Activated T-cell treated with anti-CD3 and anti-CD28 coated beads, Interleukin-2, amount 50 U/mL, for 24 hours (primary cell): ENCODE data around the gene ZDHHC14.
"Not testable (repeated sequence)": the region's sequence is repeated elsewhere in the genome, so short reads cannot be mapped to it uniquely, and the experiment has no call there.

Experiments
- DNase-seq: peaks from one replicate; pipeline ENCODE4 v3.0.0-alpha.2; 2020
- H3K27ac Mint-ChIP-seq: 2 replicates; pipeline ENCODE4 v1.8.0; 2020; ENCODE audit warnings: mild to moderate bottlenecking, mixed read lengths
- H3K27me3 Mint-ChIP-seq: 2 replicates; pipeline ENCODE4 v1.8.0; 2020; ENCODE audit warnings: mixed read lengths
- H3K36me3 Mint-ChIP-seq: 2 replicates; pipeline ENCODE4 v1.8.0; 2020; ENCODE audit warnings: low read depth, mixed read lengths
- H3K4me1 Mint-ChIP-seq: 2 replicates; pipeline ENCODE4 v1.8.0; 2020; ENCODE audit warnings: low read depth, mixed read lengths
- H3K4me3 Mint-ChIP-seq: 2 replicates; pipeline ENCODE4 v1.8.0; 2020; ENCODE audit warnings: mild to moderate bottlenecking, moderate library complexity, mixed read lengths
- H3K9me3 Mint-ChIP-seq: 2 replicates; pipeline ENCODE4 v1.8.0; 2020; ENCODE audit warnings: mixed read lengths

ZDHHC14 gene

GRCh38 chr6:157571950-157572349 is 191.0 kb downstream of the ZDHHC14 start:
- Mint-ChIP-seq H3K27me3 (no peaks in the 10 kb centered on the region), H3K27ac (no peak overlapping the region), H3K4me3 (no peak overlapping the region), H3K4me1 (peaks cover 36% of the 10 kb centered on the region), H3K9me3 (no peaks in the 10 kb centered on the region), H3K36me3 (no peaks in the 10 kb centered on the region)
- no peak for DNase-seq

GRCh38 chr6:157574851-157575424 is 193.9 kb downstream of the ZDHHC14 start:
- Mint-ChIP-seq H3K27ac (no peak overlapping the region), H3K9me3 (peaks cover 5% of the 10 kb centered on the region), H3K4me3 (no peak overlapping the region), H3K36me3 (no peaks in the 10 kb centered on the region), H3K4me1 (peaks cover 28% of the 10 kb centered on the region), H3K27me3 (no peaks in the 10 kb centered on the region)
- no peak for DNase-seq

DNA sequence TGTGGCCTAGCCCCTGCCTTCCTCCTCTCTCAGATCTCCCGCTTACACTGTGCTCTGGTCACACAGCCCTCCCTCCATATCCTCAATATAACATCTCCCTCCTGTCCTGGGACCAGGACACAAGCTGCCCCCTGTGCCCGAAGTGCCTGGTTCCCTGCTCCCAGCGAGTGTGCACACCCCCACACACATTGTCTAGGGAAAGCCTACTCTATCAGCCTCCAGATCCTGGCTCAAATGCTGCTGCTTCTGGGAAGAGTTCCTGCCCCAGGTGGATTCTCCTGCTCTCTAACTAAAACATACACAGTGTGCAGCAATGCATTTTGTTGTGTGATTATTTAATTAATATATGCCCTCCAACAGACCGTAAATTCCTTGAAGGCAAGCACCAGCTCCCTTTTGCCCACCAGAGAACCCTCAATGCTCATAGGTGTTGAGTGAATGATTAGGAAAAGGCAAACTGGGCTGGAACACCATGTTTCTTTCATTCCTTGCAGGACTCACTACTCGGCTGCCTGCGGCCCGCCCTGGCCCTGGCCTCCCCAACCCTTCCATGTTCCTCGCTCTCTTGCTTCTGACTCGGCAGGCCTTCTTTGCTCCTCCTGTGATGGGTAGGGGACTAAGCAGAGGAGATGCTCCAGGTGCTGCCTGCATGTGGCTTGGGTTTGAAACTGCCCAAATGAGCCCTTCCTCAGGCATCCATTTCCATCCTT is 194.6 kb downstream of the ZDHHC14 start:
- Mint-ChIP-seq H3K27me3 (no peaks in the 10 kb centered on the region), H3K4me3 (no peak overlapping the region), H3K36me3 (no peaks in the 10 kb centered on the region), H3K27ac (no peak overlapping the region), H3K4me1 (peaks cover 22% of the 10 kb centered on the region), H3K9me3 (peaks cover 5% of the 10 kb centered on the region)
- DNase-seq: no peak

DNA sequence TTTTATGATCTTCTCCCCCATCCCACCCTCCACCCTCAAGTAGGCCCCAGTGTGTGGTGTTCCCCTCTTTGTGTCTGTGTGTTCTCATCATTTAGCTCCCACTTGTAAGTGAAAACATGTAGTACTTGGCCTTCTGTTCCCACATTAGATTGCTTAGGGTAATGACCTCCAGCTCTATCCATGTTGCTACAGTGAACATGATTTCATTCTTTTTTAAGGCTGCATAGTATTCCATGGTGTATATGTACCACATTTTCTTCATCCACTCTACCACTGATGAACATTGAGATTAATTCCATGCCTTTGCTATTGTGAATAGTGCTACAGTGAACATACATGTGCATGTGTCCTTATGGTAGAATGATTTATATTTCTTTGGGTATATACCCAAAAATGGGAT is 196.0 kb downstream of the ZDHHC14 start:
- not testable (repeated sequence) for DNase-seq, H3K4me3 Mint-ChIP-seq, H3K27ac Mint-ChIP-seq, H3K9me3 Mint-ChIP-seq, H3K27me3 Mint-ChIP-seq, H3K36me3 Mint-ChIP-seq
- peaks cover 11% of the 10 kb centered on the region for H3K4me1 Mint-ChIP-seq

- H3K36me3 Mint-ChIP-seq, H3K4me1 Mint-ChIP-seq, H3K27ac Mint-ChIP-seq, H3K27me3 Mint-ChIP-seq, H3K4me3 Mint-ChIP-seq, DNase-seq, H3K9me3 Mint-ChIP-seq: not testable (repeated sequence)
These were observed 197.5 kb downstream of the ZDHHC14 start for GRCh38 chr6:157578527-157578926.

DNA sequence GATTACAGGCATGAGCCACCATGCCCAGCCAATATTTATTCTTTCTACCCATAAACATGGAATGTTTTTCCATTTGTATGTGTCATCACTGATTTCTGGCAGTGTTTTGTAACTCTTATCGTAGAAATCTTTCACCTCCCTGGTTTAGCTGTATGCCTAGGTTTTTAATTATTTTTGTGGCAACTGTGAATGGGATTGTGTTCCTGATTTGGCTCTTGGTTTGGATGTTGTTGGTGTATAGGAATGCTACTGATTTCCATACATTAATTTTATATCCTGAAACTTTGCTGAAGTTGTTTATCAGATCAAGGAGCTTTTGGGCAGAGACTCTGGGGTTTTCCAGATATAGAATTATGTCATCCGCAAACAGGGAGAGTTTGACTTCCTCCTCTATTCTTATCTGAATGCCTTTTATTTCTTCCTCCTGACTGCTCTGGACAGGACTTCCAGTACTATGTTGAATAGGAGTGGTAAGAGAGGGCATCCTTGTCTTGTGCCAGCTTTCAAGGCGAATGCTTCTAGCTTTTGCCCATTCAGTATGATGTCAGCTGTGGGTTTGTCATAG is 198.6 kb downstream of the ZDHHC14 start:
- Mint-ChIP-seq H3K4me3 (no peak overlapping the region), H3K36me3 (no peaks in the 10 kb centered on the region), H3K4me1 (peaks cover 10% of the 10 kb centered on the region), H3K9me3 (peaks cover 5% of the 10 kb centered on the region), H3K27me3 (no peaks in the 10 kb centered on the region), H3K27ac (no peak overlapping the region)
- no peak for DNase-seq

DNA sequence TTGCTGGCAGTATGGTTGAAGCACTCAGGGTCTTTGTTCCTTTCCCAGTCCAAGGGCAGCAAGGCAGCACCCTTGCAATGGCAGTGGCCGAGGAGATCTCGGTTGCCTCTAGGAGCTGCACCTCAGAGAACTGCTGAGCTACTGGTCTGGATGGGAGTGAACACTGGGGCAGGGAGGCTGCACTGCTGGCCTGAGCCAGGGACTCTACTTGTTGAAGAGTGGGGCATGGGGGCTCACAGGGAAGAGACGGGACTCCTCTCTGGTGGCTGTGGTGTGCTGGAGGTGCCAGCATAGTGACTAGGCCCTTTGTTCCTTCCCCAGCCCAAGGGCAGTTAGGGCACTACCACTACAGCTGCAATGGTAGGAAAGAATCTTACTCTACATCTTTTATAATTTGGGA is 203.0 kb downstream of the ZDHHC14 start:
- H3K4me1 Mint-ChIP-seq: peaks cover 9% of the 10 kb centered on the region
- H3K27ac Mint-ChIP-seq: no peak overlapping the region
- H3K36me3 Mint-ChIP-seq: no peaks in the 10 kb centered on the region
- no peaks in the 10 kb centered on the region for H3K27me3 Mint-ChIP-seq
- H3K9me3 Mint-ChIP-seq: peaks cover 3% of the 10 kb centered on the region
- no peak overlapping the region for H3K4me3 Mint-ChIP-seq
- DNase-seq: no peak

- no peak overlapping the region for H3K4me3 Mint-ChIP-seq
- DNase-seq: no peak
- peaks cover 9% of the 10 kb centered on the region for H3K4me1 Mint-ChIP-seq
- peaks cover 14% of the 10 kb centered on the region for H3K9me3 Mint-ChIP-seq
- H3K36me3 Mint-ChIP-seq: peaks cover 6% of the 10 kb centered on the region
- H3K27me3 Mint-ChIP-seq: no peaks in the 10 kb centered on the region
- H3K27ac Mint-ChIP-seq: no peak overlapping the region
These were observed 204.5 kb downstream of the ZDHHC14 start for GRCh38 chr6:157585274-157586087.

DNA sequence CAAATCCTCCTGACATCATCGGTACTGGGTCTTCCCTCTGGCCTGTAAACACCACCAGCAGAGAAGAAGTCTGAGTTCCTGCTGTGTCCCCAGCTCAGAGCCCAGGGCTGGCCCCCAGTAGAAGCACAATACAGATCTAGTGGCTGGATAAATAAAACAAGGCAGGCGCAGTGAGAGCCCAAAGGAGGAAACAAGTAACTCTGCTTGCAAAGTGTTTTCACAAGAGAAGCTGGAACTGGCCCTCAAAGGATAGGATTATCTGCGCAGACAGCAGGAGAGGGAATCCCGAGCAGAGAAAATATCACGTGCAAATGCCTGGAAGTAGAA is 205.1 kb downstream of the ZDHHC14 start:
- Mint-ChIP-seq H3K9me3 (peaks cover 17% of the 10 kb centered on the region), H3K36me3 (peaks cover 6% of the 10 kb centered on the region), H3K4me1 (peaks cover 9% of the 10 kb centered on the region), H3K27me3 (no peaks in the 10 kb centered on the region), H3K4me3 (no peak overlapping the region), H3K27ac (no peak overlapping the region)
- DNase-seq: no peak

GRCh38 chr6:157586476-157587126 is 205.6 kb downstream of the ZDHHC14 start:
- Mint-ChIP-seq H3K27ac (no peak overlapping the region), H3K36me3 (peaks cover 6% of the 10 kb centered on the region), H3K27me3 (no peaks in the 10 kb centered on the region), H3K9me3 (peaks cover 17% of the 10 kb centered on the region), H3K4me1 (peaks cover 9% of the 10 kb centered on the region), H3K4me3 (no peak overlapping the region)
- no peak for DNase-seq

DNA sequence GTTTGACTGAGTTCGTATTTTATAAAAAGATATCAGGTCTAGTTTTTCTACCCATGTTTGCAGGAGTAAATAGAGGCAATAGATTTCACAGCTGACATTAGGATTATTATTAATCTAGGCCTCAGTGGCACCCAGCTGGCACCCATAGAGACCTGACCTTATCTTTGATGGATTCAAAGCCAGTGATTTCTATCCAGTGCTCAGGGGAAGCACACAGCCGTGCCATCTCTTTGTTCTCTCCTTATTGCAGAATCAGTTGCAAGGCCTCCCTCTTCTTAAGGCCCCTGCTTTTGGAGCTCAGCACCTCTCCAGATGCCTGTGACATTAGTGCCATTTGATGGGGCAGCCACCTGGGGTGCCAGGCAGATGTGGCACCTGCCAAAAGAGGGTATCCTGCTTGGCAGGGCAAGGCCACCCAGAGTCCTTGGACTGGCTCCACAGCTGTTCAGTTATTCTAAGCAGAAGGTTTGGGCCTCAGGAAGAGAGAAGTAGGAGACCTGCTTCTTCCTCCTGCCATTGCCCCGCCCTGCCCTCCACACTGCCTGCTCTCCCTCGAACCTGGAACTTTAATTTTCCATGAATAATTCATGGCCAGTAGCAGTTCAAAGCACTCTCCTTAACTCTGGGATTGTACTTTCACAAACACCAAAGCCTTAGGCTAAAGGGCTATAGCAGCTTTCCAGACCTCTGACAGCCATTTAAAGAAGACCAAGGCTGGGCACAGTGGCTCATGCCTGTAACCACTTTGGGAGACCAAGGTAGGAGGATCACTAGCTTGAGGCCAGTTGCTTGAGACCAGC is 206.3 kb downstream of the ZDHHC14 start:
- Mint-ChIP-seq H3K27ac (no peak overlapping the region), H3K4me1 (peaks cover 9% of the 10 kb centered on the region), H3K4me3 (no peak overlapping the region), H3K36me3 (peaks cover 6% of the 10 kb centered on the region), H3K27me3 (no peaks in the 10 kb centered on the region), H3K9me3 (peaks cover 17% of the 10 kb centered on the region)
- DNase-seq: no peak

DNA sequence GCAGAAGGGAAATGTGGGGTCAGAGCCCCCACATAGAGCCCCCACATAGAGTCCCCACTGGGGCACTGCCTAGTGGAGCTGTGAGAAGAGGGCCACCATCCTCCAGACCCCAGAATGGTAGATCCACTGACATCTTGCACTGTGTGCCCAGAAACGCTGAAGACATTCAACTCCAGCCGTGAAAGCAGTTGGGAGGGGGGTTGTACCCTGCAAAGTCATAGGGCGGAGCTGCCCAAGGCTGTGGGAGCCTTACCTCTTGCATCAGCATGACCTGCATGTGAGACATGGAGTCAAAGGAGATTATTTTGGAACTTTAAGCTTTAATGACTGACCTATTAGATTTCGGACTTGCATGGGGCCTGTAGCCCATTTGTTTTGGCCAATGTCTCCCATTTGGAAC is 209.7 kb downstream of the ZDHHC14 start:
- not testable (repeated sequence) for DNase-seq, H3K4me1 Mint-ChIP-seq, H3K27me3 Mint-ChIP-seq, H3K27ac Mint-ChIP-seq, H3K36me3 Mint-ChIP-seq, H3K4me3 Mint-ChIP-seq
- peaks cover 17% of the 10 kb centered on the region for H3K9me3 Mint-ChIP-seq

DNA sequence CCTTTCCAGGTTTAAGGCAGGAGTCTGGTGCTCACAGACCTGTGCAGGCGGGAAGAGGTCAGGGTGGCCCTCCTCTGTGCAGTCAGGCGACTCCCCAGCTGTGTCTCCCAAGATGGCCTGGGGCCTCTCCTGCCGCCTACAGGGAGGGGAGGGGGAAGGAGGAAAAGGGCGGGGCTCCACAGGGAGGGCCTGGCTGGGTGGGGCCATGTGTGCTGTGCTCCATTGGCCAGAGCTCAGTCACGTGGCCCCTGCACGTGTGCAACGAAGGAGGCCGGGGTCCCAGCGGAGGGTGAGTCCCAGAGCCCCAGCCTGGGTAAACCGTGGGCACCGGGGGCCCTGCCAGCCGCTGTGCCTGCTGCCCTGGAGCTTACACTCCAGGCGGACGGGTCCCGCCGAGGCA is 211.6 kb downstream of the ZDHHC14 start:
- H3K36me3 Mint-ChIP-seq: peaks cover 6% of the 10 kb centered on the region
- DNase-seq: no peak
- H3K27me3 Mint-ChIP-seq: no peaks in the 10 kb centered on the region
- H3K4me3 Mint-ChIP-seq: no peak overlapping the region
- H3K9me3 Mint-ChIP-seq: peaks cover 17% of the 10 kb centered on the region
- no peak overlapping the region for H3K27ac Mint-ChIP-seq
- peaks cover 2% of the 10 kb centered on the region for H3K4me1 Mint-ChIP-seq

- no peaks in the 10 kb centered on the region for H3K27me3 Mint-ChIP-seq
- no peak overlapping the region for H3K27ac Mint-ChIP-seq
- no peak overlapping the region for H3K4me3 Mint-ChIP-seq
- peaks cover 6% of the 10 kb centered on the region for H3K36me3 Mint-ChIP-seq
- peaks cover 2% of the 10 kb centered on the region for H3K4me1 Mint-ChIP-seq
- no peak for DNase-seq
- peaks cover 17% of the 10 kb centered on the region for H3K9me3 Mint-ChIP-seq
These were observed 212.0 kb downstream of the ZDHHC14 start for GRCh38 chr6:157592980-157593379.
